Upper lobe of right lung (tissue), 1 donor: ENCODE data around the gene CGAS. TPM values are rescaled to one million over a fixed set of nuclear protein-coding genes. Genes with fewer than 3 reads are reported as not detected.

Source experiments
- ATAC-seq: fragments of 200-7000 bp; cut with Tn5 transposase; one replicate; pipeline ENCODE4 v1.9.1; 2020; ENCODE audit warnings: mild to moderate bottlenecking, moderate library complexity
- DNase-seq: peaks from one replicate; pipeline ENCODE4 v3.0.0-alpha.2; 2020
- H3K27ac ChIP-seq: fragments of 200-600 bp; one replicate; pipeline ENCODE4 v1.8.0; 2022
- H3K27me3 ChIP-seq: fragments of 200-600 bp; one replicate; pipeline ENCODE4 v1.8.0; 2022; ENCODE audit warnings: mild to moderate bottlenecking
- H3K36me3 ChIP-seq: fragments of 200-600 bp; one replicate; pipeline ENCODE4 v1.8.0; 2022
- H3K4me1 ChIP-seq: fragments of 200-600 bp; one replicate; pipeline ENCODE4 v1.8.0; 2022
- H3K4me3 ChIP-seq: fragments of 200-600 bp; one replicate; pipeline ENCODE4 v1.8.0; 2022; ENCODE audit warnings: mild to moderate bottlenecking
- H3K9me3 ChIP-seq: fragments of 200-600 bp; one replicate; pipeline ENCODE4 v1.8.0; 2022
- intact Hi-C: fragments of 100-400 bp; cut with DNase I; formaldehyde crosslinking; loops from one replicate; pipeline ENCODE4 v1.11.0; 2022
- total RNA-seq: library from RNA; stranded (reverse); fragmentation: NEBNext Ultra II Directional; extraction: Animal tissue kit (Norgen Biotek cat#: 25700); gene quantifications from one replicate; pipeline ENCODE4 v1.2.1, GENCODE V29; 2021
- TF ChIP-seq, protein P1 (sequence below): fragments of 200-600 bp; IDR thresholded peaks from one replicate; pipeline ENCODE4 v1.8.0; 2022; ENCODE audit warnings: antibody characterized with exemption
- donor health status: DM: no; HTN: yes; CAD: no; lungs with severe emphysema.

The CGAS gene
- total RNA-seq, 1 donor from 2014 or later = 5.9 TPM

DNA sequence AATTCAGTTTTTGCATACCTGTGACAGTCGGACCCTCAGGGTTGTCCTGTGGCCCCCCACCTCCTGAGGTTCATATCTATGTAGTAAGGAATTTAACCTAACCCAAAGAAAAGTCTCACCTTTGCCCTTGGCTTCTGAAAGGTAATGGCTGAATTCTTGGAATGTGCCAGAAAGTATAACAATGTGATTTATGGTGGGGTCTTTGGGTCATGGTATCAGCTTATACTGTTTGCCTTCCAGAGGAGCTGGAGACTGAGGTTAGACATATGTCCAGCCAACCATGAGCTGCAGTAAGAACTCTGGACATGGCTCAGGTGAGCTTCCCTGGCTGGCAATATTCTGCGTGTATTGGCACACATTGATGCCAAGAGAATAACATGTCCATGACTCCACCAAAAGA lies 30.6 kb downstream of the CGAS start:
- H3K36me3 ChIP-seq = peaks cover 26% of the 10 kb centered on the region
- no peaks in the 10 kb centered on the region for H3K9me3 ChIP-seq
- no peaks in the 10 kb centered on the region for H3K27me3 ChIP-seq
- H3K27ac ChIP-seq = no peak overlapping the region
- no peaks in the 10 kb centered on the region for H3K4me1 ChIP-seq
- no peak overlapping the region for H3K4me3 ChIP-seq
- DNase-seq (no peak), ATAC-seq (no peak)
- TF ChIP-seq, protein P1, sequence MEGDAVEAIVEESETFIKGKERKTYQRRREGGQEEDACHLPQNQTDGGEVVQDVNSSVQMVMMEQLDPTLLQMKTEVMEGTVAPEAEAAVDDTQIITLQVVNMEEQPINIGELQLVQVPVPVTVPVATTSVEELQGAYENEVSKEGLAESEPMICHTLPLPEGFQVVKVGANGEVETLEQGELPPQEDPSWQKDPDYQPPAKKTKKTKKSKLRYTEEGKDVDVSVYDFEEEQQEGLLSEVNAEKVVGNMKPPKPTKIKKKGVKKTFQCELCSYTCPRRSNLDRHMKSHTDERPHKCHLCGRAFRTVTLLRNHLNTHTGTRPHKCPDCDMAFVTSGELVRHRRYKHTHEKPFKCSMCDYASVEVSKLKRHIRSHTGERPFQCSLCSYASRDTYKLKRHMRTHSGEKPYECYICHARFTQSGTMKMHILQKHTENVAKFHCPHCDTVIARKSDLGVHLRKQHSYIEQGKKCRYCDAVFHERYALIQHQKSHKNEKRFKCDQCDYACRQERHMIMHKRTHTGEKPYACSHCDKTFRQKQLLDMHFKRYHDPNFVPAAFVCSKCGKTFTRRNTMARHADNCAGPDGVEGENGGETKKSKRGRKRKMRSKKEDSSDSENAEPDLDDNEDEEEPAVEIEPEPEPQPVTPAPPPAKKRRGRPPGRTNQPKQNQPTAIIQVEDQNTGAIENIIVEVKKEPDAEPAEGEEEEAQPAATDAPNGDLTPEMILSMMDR = no peak
- intact Hi-C loops = no loop called here

DNA sequence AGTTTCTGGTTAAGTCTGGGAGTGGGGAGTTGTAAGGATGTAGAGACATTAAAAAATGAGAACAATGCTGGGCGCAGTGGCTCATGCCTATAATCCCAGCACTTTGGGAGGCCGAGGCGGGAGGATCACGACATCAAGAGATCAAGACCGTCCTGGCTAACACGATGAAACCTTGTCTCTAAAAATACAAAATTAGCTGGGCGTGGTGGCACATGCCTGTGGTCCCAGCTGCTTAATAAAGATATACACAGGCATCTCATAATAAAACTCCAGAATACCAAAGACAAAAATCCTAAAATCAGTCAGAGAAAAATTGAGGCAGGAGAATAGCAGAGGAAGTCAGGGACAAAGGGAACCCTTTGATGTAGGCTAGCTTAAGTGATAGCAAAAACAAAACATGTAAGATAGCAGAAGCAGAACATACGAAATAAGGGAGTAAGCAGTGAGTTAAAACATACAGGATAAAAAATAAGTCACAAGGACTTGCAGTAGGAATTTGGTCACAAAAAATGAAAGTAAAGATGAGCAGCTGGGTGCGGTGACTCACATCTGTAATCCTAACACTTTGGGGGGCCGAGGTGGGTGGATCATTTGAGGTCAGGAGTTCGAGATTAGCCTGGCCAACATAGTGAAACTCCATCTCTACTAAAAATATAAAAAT lies 33.9 kb downstream of the CGAS start:
- Histone ChIP-seq H3K27me3 (no peaks in the 10 kb centered on the region), H3K4me1 (no peaks in the 10 kb centered on the region), H3K9me3 (no peaks in the 10 kb centered on the region), H3K27ac (no peak overlapping the region), H3K36me3 (peaks cover 9% of the 10 kb centered on the region), H3K4me3 (no peak overlapping the region)
- intact Hi-C loops = no loop called here
- TF ChIP-seq, protein P1 = no peak
- ATAC-seq (no peak), DNase-seq (no peak)

DNA sequence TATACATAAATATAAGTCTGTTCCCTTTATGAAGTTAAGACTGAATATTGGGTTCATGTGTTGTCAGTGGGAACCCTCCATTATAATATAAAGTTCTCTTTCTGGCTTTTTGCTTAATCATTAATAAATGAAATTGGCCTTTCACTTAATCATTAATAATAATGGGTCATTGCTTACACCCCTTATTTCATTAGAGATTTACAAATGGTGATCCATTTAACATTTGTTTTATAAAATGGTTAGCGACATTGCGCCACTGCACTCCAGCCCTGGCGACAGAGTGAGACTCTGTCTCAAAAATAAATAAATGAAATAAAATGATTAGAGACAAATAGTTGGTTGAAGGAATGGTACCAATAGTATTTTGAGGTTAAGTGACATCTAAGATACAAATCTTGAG lies 39.0 kb downstream of the CGAS start:
- Histone ChIP-seq H3K4me3 (no peak overlapping the region), H3K36me3 (no peaks in the 10 kb centered on the region), H3K27me3 (no peaks in the 10 kb centered on the region), H3K27ac (no peak overlapping the region), H3K4me1 (no peaks in the 10 kb centered on the region), H3K9me3 (no peaks in the 10 kb centered on the region)
- intact Hi-C loops = no loop called here
- DNase-seq (no peak), ATAC-seq (no peak)
- TF ChIP-seq, protein P1 = no peak

DNA sequence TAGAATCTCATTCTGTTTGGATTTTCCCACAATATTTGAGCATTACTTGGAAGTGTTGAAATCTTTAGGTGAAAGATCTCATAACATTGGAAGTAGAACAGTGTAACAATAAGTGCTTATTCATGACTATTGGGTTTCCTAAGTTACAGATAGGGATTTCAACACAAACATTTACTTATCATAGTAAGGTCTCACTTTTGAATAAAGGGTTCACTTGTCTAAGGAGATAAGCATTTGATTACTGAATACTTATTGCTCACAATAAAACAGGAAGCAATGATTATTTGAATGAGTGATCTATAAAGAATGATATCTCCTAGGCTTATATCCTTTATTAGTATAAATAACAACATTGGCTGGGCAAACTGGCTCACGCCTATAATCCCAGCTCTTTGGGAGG lies 42.7 kb downstream of the CGAS start:
- intact Hi-C loops = no loop called here
- Histone ChIP-seq H3K4me1 (no peaks in the 10 kb centered on the region), H3K27me3 (no peaks in the 10 kb centered on the region), H3K36me3 (no peaks in the 10 kb centered on the region), H3K4me3 (no peak overlapping the region), H3K9me3 (no peaks in the 10 kb centered on the region), H3K27ac (no peak overlapping the region)
- ATAC-seq = no peak
- DNase-seq = no peak
- TF ChIP-seq, protein P1 = no peak

DNA sequence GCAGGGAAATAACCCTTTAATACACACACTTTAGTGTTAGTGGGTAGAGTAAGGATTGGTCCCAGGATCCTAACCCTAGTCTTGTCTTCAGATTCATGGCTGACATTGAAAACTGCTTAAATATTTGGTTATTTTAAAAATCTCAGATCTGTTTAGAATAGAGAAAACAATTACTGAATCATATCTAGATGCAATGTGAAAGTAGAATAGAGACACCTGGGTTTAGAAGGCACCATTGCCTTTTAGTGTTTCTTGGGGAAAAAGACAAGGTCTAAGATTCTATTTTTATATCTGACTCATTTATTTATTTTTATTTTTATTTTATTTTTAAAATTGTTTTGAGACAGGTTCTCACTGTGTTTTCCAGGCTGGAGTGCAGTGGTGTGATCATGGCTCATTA lies 51.4 kb downstream of the CGAS start:
- H3K27ac ChIP-seq = no peak overlapping the region
- ATAC-seq = no peak
- H3K27me3 ChIP-seq = no peaks in the 10 kb centered on the region
- intact Hi-C loops = no loop called here
- H3K9me3 ChIP-seq = no peaks in the 10 kb centered on the region
- no peaks in the 10 kb centered on the region for H3K36me3 ChIP-seq
- H3K4me1 ChIP-seq = no peaks in the 10 kb centered on the region
- TF ChIP-seq, protein P1 = no peak
- H3K4me3 ChIP-seq = no peak overlapping the region
- DNase-seq = no peak

DNA sequence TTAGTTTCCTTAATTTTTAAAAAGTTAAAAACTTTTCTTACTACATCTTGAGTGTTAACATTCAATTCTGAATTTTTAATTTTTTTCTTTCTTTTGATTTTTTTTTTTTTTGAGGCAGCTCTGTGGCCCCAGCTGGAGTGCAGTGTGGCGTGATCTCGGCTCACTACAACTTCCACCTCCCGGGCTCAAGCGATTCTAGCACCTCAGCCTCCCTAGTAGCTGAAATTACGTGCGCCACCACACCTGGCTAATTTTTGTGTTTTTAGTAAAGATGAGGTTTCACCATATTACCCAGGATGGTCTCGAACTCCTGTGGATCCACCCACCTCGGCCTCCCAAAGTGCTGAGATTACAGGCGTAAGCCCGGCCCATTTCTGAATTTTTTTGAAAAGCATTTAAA lies 56.2 kb downstream of the CGAS start:
- no peak for ATAC-seq
- Histone ChIP-seq H3K4me3 (no peak overlapping the region), H3K4me1 (no peaks in the 10 kb centered on the region), H3K9me3 (no peaks in the 10 kb centered on the region), H3K27ac (no peak overlapping the region), H3K36me3 (no peaks in the 10 kb centered on the region), H3K27me3 (no peaks in the 10 kb centered on the region)
- TF ChIP-seq, protein P1 = no peak
- intact Hi-C loops = no loop called here
- no peak for DNase-seq
